ENCODE data around the gene MEGF11.

The MEGF11 gene

GRCh38 chr15:66211670-66212562 is 41.6 kb downstream of the MEGF11 start:
- TF ChIP-seq POLR2AphosphoS5 (IDR thresholded peaks at IDR 0.05; ENCODE audit: borderline replicate concordance, low read depth, low read length) (no peak), EZH2 (IDR thresholded peaks at IDR 0.05) (no peak), FOXP2 (optimal IDR thresholded peaks at IDR 0.05; ENCODE audit: control extremely low read depth, extremely low read length, insufficient read depth) (no peak)
- Histone ChIP-seq H3K4me3 (no peak overlapping the region), H3K9me3 (ENCODE audit: low read depth, low read length) (no peaks in the 10 kb centered on the region; the same call in 1 of the 2 replicates), H3K36me3 (ENCODE audit: insufficient read depth, low read length) (no peaks in the 10 kb centered on the region), H3K9ac (ENCODE audit: insufficient read length) (no peak overlapping the region), H3K27ac (no peak overlapping the region)
- DNase-seq (ENCODE audit: low read depth, low spot score): no peak

- H3K4me3 ChIP-seq: no peak overlapping the region
- DNase-seq (ENCODE audit: low read depth, low spot score): no peak
- H3K27ac ChIP-seq: no peak overlapping the region
- no peaks in the 10 kb centered on the region for H3K36me3 ChIP-seq (ENCODE audit: insufficient read depth, low read length)
- no peak for TF ChIP-seq EZH2 (IDR thresholded peaks at IDR 0.05)
- H3K9ac ChIP-seq (ENCODE audit: insufficient read length): no peak overlapping the region
- H3K9me3 ChIP-seq (ENCODE audit: low read depth, low read length): no peaks in the 10 kb centered on the region; the same call in 1 of the 2 replicates
Observed at GRCh38 chr15:66210684-66211083, 42.9 kb downstream of the MEGF11 start.

- no peaks in the 10 kb centered on the region for H3K36me3 ChIP-seq (ENCODE audit: insufficient read depth, low read length)
- no peak overlapping the region for H3K4me3 ChIP-seq
- no peak for DNase-seq (ENCODE audit: low read depth, low spot score)
- no peak for TF ChIP-seq EZH2 (IDR thresholded peaks at IDR 0.05)
- no peak overlapping the region for H3K27ac ChIP-seq
- H3K9ac ChIP-seq (ENCODE audit: insufficient read length): no peak overlapping the region
- H3K9me3 ChIP-seq (ENCODE audit: low read depth, low read length): no peaks in the 10 kb centered on the region
Observed at GRCh38 chr15:66198757-66199156, 54.8 kb downstream of the MEGF11 start.

GRCh38 chr15:66196602-66197001 is 56.9 kb downstream of the MEGF11 start:
- Histone ChIP-seq H3K9me3 (ENCODE audit: low read depth, low read length) (no peaks in the 10 kb centered on the region), H3K36me3 (ENCODE audit: insufficient read depth, low read length) (no peaks in the 10 kb centered on the region), H3K9ac (ENCODE audit: insufficient read length) (no peak overlapping the region), H3K27ac (no peak overlapping the region), H3K4me3 (no peak overlapping the region)
- no peak for DNase-seq (ENCODE audit: low read depth, low spot score)
- no peak for TF ChIP-seq FOXP2 (optimal IDR thresholded peaks at IDR 0.05; ENCODE audit: control extremely low read depth, extremely low read length, insufficient read depth)
- no peak for TF ChIP-seq EZH2 (IDR thresholded peaks at IDR 0.05)
- no peak for TF ChIP-seq POLR2AphosphoS5 (IDR thresholded peaks at IDR 0.05; ENCODE audit: borderline replicate concordance, low read depth, low read length)

GRCh38 chr15:66195621-66196230 is 57.8 kb downstream of the MEGF11 start:
- Histone ChIP-seq H3K9ac (ENCODE audit: insufficient read length) (no peak overlapping the region), H3K9me3 (ENCODE audit: low read depth, low read length) (no peaks in the 10 kb centered on the region), H3K27ac (no peak overlapping the region), H3K4me3 (no peak overlapping the region), H3K36me3 (ENCODE audit: insufficient read depth, low read length) (no peaks in the 10 kb centered on the region)
- no peak for DNase-seq (ENCODE audit: low read depth, low spot score)
- no peak for TF ChIP-seq POLR2AphosphoS5 (IDR thresholded peaks at IDR 0.05; ENCODE audit: borderline replicate concordance, low read depth, low read length)
- no peak for TF ChIP-seq FOXP2 (optimal IDR thresholded peaks at IDR 0.05; ENCODE audit: control extremely low read depth, extremely low read length, insufficient read depth)
- TF ChIP-seq EZH2 (IDR thresholded peaks at IDR 0.05): no peak

GRCh38 chr15:66193066-66193465 is 60.5 kb downstream of the MEGF11 start:
- TF ChIP-seq POLR2AphosphoS5 (IDR thresholded peaks at IDR 0.05; ENCODE audit: borderline replicate concordance, low read depth, low read length) (no peak), EZH2 (IDR thresholded peaks at IDR 0.05) (no peak), FOXP2 (optimal IDR thresholded peaks at IDR 0.05; ENCODE audit: control extremely low read depth, extremely low read length, insufficient read depth) (no peak)
- DNase-seq (ENCODE audit: low read depth, low spot score): no peak
- Histone ChIP-seq H3K4me3 (no peak overlapping the region), H3K27ac (no peak overlapping the region), H3K9ac (ENCODE audit: insufficient read length) (no peak overlapping the region), H3K36me3 (ENCODE audit: insufficient read depth, low read length) (no peaks in the 10 kb centered on the region), H3K9me3 (ENCODE audit: low read depth, low read length) (no peaks in the 10 kb centered on the region)

- no peak for DNase-seq (ENCODE audit: low read depth, low spot score)
- Histone ChIP-seq H3K9ac (ENCODE audit: insufficient read length) (no peak overlapping the region), H3K9me3 (ENCODE audit: low read depth, low read length) (no peaks in the 10 kb centered on the region), H3K27ac (no peak overlapping the region), H3K4me3 (no peak overlapping the region), H3K36me3 (ENCODE audit: insufficient read depth, low read length) (no peaks in the 10 kb centered on the region)
- TF ChIP-seq POLR2AphosphoS5 (IDR thresholded peaks at IDR 0.05; ENCODE audit: borderline replicate concordance, low read depth, low read length) (no peak), FOXP2 (optimal IDR thresholded peaks at IDR 0.05; ENCODE audit: control extremely low read depth, extremely low read length, insufficient read depth) (no peak), EZH2 (IDR thresholded peaks at IDR 0.05) (no peak)
Observed at GRCh38 chr15:66190746-66191145, 62.8 kb downstream of the MEGF11 start.

- H3K4me3 ChIP-seq: no peak overlapping the region
- H3K27ac ChIP-seq: no peak overlapping the region
- H3K9me3 ChIP-seq (ENCODE audit: low read depth, low read length): no peaks in the 10 kb centered on the region
- no peak overlapping the region for H3K9ac ChIP-seq (ENCODE audit: insufficient read length)
- H3K36me3 ChIP-seq (ENCODE audit: insufficient read depth, low read length): no peaks in the 10 kb centered on the region
- TF ChIP-seq FOXP2 (optimal IDR thresholded peaks at IDR 0.05; ENCODE audit: control extremely low read depth, extremely low read length, insufficient read depth): no peak
- DNase-seq (ENCODE audit: low read depth, low spot score): no peak
Observed at GRCh38 chr15:66189291-66189690, 64.3 kb downstream of the MEGF11 start.

- no peak for DNase-seq (ENCODE audit: low read depth, low spot score)
- Histone ChIP-seq H3K27ac (no peak overlapping the region), H3K9ac (ENCODE audit: insufficient read length) (no peak overlapping the region), H3K36me3 (ENCODE audit: insufficient read depth, low read length) (no peaks in the 10 kb centered on the region), H3K4me3 (no peak overlapping the region), H3K9me3 (ENCODE audit: low read depth, low read length) (no peaks in the 10 kb centered on the region)
- TF ChIP-seq EZH2 (IDR thresholded peaks at IDR 0.05): no peak
- TF ChIP-seq POLR2AphosphoS5 (IDR thresholded peaks at IDR 0.05; ENCODE audit: borderline replicate concordance, low read depth, low read length): no peak
- TF ChIP-seq FOXP2 (optimal IDR thresholded peaks at IDR 0.05; ENCODE audit: control extremely low read depth, extremely low read length, insufficient read depth): no peak
Observed at GRCh38 chr15:66188464-66188863, 65.1 kb downstream of the MEGF11 start.
